Left ventricle myocardium superior (tissue), 1 donor: ENCODE data around the gene MCF2. TPM values are rescaled to one million over a fixed set of nuclear protein-coding genes. Genes with fewer than 3 reads are reported as not detected.

Source experiments
- total RNA-seq: library from RNA; stranded (reverse); fragmentation: NEBNext Ultra II Directional; extraction: Animal tissue kit (Norgen Biotek cat#: 25700); gene quantifications from one replicate; pipeline ENCODE4 v1.2.1, GENCODE V29; 2021
- donor health status: DM: no; HTN: yes; CAD: no; lungs with severe emphysema.

Gene MCF2
- total RNA-seq, 1 donor from 2014 or later: 0.27 TPM

Other genes starting within 250 kb of the MCF2 start
- not detected for gene F9, start 177.4 kb downstream of the MCF2 start, total RNA-seq
- 3.2 TPM for gene ATP11C, start 224.9 kb upstream of the MCF2 start, total RNA-seq